GM21423 (cell line): ENCODE data around the gene FLT4.

Experiments
- ATAC-seq: cut with Tn5 transposase; IDR thresholded peaks from one replicate; pipeline ENCODE4 v1.9.1; 2021; ENCODE audit warnings: mild to moderate bottlenecking, moderate library complexity; ENCODE audit not compliant: unreplicated experiment

FLT4 gene

DNA sequence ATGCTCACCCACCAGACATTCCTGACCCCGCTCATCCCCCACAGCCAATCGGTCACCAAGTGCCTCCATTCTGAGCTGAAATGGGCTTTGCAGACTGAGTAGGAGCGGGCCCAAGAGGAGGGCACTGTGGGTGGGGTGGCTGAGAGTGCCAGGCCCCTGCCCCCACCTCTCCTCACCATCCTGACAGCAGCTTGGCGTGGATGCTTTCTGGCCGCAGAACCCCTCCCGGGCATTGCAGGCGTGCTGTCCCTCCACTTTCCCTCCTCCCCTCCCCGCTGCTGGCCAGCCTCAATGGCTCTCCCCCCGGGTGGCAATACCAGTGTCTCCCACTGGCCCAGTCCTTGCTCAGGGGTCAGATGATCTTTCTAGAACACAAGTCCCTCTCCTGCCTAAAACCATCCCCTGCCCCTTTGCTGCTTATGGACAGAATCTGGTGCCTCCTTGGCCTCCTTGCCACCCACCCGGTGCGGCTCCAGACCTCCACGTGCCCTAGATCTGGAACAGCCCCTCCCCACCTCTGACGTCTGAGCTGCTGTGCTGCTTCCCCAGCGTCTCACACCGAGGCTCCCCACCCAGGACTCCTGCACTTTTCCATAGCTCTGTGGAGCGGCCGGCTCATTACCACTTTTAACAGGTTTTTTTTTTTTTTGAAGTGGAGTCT, 6.1 kb downstream of the FLT4 start:
- ATAC-seq, result no peak

DNA sequence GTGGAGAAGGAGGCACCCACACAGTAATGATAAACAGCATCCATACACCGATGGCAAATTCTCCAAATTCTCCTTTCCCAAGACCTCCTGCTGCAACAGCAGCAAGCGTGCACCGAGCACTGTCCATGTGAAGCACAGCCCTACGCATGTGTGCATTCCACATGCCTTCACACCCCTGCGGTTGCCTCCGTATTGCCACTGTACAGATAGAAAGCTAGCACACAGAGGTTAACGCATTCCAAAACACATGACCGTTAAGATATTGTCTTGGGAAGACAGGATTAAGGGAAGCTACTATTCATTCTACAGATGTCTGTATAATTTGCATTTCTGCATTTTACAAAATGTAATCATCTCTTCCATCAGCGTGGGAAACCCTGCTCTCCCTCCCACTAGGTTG, 6.6 kb downstream of the FLT4 start:
- ATAC-seq, result no peak

DNA sequence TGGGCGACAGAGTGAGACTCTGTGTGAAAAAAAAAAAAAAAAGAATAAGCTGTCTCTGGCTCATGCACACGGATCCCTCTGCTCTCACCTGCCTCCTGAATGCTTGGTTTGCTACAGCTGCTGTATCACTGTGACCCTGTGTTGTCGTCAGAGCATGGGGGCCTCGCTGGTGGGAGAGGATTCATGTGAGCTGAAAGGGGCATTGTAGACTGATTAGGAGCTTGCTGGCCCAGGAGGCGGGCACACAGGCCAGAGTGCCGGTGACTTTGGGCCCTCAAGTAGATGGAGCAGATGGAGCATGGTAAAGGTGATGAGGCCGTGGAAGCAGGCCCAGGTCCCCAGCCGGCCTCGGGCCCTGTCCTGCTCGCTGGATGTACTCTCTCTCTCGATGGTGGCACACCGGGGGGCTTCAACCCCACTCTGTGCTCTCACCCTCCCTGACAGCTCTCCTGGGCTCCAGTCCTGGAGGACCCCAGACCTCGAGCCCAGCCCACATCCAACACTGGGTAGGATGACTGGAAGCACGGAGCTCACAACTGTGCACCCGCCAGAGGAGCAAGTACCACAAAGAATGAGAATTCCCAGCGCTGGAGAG, 7.1 kb downstream of the FLT4 start:
- no peak for ATAC-seq

DNA sequence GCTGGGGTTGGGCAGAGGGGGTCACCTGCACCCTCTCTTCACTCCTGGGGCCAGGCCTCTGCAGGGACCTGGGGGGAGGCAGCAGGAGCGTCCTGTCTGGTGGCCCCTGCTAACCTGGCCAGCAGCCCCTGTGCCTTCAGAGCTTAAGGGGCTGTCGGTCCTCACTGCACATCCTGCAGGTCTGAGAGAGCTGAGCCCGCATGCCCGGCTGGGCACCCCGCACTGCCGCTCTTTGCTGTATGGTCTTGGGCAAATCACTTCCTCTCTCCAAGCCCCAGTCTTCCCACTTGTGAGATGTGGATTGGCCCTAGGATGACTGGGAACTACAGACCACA, 7.9 kb downstream of the FLT4 start:
- ATAC-seq, result no peak

DNA sequence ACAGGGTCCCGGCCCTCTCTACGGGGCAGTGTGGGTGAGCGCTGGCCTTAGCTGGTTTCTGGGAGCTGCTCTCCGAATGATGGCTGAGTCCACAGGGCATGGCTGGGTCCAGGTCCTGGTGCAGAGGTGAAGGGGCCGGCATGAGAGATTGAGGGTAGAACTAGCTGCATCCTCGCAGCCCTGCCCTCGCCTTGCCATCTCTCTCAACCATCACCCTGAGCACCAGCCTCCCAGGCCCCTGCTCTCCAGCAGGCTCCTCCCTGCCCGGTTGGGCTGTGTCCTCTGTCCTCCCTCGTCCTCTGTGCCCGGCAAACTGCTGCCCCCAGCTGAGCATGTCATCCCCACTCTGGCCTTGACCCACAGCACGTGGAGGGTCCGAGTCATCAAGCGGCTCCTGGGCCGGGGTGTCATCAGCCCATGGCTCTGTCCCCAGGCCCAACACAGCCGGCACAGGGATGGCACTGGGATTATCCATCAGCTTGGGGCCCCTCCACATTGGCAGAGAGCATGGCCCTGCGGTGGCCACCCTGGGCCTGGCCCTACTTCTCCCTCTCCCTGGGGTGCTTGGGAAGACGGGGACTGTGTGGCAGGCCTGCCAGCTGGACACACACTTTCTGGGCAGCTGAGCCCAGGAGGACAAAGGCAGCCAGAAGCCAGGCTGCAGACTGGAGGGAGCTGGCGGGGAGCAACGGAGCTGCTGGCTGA, 8.4 kb downstream of the FLT4 start:
- no peak for ATAC-seq

DNA sequence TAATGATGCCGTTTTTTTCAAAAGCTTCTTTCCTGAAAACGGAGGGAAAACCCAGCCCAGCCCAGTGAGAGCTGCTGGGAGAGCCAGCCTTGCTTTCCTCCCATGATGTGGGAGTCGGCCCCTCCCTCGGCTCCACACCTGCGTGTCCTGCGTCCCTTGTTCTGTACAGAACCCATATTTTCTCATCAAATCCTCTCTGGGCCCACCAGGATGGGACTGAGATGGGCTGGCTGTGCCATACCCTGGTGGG, 8.9 kb downstream of the FLT4 start:
- no peak for ATAC-seq

DNA sequence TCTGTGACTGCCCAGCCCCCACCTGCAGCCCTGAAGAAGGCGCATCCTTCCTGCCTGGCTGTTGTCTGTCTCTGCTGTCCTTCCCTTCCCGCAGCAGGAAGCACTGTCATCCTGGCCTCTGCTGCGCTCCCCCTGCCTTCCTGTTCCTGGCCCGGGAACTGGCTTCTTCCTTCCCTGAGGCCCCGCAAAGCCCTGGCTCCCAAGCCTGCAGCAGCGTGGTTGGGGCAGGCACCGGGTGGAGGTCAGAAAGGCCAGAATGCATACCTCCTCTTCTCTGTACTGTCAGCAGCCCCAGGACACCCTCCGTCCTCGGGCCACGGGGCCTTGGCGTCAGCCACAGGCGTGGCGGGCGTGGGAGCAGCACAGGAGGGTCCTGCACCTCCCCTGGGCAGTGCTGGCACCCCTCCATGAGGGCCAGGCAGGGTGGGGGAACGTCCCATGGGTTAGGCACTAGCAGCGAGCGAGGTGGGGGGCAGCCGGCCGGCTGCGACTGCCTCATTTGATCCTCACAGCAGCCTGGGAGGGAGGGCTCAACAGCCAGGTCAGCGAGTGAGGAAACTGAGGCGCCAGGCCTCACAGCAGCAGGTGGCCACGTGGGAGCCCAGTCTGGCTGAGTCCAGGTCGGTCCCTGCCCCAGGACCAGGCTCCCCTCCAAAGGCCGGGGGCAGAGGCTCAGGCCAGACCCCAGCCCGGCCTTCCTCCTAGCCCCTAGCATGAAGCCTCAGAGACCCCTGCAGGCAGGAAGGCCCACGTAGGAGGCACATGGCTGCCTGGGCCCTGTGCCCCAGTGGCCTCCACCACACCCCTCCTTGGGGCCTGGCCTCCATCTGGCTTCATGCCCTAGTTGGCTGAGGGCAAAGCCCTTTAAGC, 9.4 kb downstream of the FLT4 start:
- no peak for ATAC-seq

DNA sequence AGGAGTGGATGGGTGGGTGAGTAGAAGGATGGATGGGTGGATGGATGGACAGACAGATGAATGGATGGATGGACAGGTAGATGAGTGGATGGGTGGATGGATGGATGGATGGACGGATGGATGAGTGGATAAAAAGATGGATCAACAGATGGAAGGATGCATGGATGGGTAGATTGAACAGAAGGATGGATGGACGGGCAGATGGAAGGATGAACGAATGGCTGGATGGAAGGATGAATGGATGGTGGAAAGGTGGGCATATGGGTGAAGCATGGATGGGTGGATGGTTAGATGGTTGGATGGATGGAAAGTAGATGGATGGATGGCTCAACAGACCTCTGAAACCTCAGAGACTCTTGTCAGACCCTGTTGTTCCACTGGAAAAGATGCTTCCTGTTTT, 10.1 kb downstream of the FLT4 start:
- ATAC-seq, result no peak

DNA sequence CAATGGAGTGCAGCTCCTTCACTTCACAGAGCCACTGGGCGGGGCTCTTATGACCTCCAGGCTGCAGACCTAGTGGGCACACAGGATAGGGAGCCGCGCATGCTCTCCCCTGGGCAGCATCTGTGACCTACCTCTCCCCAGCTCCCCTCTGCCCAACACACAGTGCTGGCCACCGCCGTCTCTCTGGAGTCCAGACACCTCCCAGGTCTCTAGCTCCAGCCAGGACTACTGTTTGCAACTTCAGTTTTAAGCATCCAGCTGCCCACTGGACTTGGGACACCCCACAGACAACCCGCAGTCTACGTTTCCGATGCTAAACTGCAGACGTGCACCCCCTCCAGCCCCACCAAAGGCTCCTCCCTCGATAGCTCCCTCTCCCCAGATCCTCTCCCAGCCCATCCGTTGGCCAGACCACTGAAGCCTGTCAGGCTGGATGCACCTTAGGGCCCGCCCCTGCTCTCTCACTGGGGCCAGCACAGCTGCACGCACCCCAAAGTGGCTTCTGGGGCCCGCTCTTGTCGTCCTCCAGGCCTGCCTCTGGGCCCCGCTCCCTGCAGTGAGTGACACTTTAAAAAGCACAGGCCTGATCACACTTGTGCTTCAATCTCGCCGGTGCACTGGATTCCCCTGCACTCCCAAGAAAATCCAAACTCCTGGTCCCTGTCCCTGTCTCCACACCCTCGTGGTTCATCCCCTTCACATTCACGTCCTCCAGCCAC, 11.3 kb downstream of the FLT4 start:
- ATAC-seq, result no peak

DNA sequence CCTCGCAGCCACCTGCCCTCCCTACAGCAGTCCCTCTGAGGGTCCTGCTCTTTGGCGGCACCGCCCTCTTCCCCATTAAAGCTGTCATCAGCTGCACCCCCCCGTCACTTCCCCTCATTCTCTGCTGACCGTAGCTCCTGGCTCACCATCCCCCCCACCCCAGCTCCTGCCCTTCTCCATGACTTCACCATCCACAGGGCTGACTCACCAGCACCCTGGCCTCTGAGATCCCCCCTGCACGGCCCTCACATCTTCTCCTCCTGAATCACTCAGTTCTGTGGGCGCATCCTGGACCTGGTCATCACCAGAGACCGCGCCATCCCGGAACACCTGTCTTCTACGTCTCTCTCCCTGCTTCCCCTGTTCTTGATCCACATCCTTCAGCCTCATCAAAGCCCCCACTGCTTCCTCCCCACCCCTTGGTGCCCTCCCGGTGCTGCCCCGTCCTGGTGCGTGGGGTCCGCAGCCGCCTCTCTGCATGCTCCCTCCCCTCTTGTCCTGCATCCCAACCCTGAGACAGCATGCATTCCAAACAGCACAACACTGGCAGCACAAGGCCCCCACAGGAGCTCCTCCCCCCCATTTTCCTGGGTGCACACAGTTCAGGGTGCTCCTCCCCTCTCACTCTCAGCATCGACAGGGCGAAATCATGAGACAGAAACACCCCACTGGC, 12.9 kb downstream of the FLT4 start:
- no peak for ATAC-seq

DNA sequence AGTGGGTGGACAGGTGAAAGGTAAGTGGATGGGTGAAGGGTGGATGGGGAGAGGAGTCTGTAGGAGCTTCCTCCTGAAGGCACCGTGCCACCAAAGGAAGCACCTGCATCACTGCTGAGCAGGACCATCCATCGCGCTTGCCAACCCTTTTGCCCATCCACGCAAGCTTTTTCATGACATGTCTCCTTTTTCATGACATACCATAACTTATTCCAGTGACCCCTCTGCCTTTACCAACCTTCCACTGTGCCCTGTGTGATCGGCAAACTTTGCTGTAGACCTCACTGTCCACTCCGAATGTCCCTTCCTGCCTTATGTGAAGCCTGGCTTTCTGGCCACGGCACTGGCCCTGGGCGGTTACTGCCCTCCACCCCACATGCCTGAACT, 13.4 kb downstream of the FLT4 start:
- no peak for ATAC-seq

DNA sequence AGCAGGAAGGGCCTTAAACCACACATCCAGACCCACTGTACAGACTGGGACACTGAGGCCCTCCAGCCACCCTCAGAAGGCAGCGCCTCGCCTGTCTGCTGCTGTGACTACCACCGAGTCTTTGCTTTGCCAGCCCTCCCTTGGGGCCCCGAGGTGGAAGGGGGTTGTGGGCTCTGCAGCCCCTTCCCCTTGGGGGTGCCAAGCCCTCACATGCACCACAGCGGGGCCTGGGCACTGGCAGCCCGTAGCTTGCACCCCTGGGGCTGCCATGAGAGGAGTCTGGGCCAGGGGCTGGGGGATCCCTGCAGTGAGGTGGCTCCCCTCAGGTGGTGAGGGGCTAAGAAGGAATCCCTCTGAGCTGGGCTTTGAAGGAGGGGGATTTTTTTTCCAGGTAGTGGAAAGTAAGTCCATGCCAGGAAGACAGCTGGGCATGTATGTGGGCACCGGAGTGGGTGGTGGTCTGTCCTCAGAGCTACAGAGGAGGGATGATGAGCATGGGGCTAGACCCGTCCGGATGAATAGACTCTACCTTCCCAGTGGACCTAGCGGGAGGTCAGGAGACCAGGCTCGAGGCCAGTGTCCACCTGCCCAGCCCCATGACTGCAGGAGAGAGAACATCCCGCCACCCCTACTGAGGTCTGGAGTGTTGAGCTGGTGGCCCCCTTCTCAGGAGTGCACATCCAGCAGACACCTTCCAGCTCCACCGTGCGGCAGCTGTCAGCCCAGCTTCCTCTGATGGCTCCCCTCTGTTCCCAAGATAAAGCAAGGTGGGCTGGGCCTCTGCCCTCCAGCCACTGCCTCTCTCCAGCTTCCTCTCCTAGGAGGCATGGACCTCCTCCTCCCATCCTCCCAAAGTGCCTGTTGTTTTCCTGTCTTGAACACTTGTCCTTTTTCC, 15.9 kb downstream of the FLT4 start:
- ATAC-seq, result no peak

DNA sequence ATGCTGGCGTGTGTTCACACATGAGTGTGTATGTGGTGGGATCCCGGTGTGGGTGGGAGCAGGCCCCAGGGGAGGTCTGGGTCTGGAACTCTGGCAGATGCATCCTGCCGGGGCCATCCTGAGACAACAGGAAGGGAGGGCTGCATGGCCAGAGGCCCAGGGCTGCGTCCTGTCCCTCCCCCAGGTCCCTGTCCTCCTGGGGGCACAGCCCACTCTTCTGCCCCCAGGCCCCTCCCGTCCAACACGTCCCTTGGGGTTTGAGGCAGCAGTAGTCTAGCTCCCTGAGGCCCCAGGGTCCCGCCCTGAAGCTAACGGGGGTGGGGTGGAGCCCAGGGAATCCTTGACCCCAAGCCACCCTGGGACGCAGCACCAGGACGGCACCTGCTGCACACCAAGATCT, 16.6 kb downstream of the FLT4 start:
- ATAC-seq, result no peak

DNA sequence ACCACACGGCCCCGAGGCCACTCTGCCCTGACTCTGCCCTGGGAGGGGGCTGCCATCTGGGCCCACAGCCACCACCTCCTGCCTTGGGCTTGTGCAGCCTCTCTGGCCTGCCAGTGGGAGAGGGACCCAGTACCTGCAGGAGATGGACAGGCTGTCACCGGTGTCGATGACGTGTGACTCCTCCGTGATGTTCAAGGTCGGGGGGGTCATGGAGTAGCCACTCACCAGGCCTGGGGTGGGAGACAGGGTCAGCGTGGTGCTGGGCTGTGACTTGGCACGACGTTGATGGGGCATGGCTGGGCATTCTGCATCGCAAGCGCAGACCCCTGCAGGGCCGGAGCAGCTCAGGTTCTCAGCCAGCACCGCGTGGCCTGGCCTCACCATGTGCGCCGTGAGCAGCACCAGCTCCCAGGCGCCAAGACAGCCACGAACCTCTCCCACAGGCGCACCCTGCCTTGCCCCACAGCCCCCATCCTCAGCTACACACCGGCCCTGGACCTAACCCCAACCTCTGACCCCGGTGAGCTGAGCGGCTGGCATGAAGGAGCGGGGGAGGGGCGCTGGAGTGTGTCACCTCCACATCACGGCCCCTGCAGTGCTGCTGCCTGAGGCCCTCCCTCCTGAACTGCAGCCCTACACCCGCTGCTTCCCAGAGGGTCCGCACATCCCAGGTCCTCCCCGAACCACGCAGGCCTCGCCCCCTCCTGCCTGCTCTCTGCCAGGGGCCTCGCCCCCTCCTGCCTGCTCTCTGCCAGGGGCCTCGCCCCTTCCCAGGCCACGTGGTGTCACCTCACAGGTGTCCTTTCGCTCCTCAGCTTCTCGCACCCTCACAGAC, 17.6 kb downstream of the FLT4 start:
- ATAC-seq, result no peak

DNA sequence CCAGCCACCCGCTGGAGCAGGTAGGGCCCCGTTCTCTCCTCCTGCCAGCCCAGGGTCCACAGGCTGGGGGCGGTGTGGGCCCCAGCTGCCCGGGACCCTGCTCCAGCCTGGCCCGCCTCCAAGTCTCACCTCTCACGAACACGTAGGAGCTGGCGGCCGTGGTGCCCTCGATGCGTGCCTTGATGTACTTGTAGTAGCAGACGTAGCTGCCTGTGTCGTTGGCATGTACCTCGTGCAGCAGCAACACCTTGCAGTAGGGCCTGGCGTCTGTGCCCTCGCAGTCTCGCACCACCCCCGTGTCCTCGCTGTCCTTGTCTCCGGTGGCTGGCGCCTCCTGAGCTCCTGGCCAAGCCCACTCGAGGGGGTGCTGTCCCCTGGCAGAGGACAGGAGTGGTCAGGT, 19.0 kb downstream of the FLT4 start:
- no peak for ATAC-seq

DNA sequence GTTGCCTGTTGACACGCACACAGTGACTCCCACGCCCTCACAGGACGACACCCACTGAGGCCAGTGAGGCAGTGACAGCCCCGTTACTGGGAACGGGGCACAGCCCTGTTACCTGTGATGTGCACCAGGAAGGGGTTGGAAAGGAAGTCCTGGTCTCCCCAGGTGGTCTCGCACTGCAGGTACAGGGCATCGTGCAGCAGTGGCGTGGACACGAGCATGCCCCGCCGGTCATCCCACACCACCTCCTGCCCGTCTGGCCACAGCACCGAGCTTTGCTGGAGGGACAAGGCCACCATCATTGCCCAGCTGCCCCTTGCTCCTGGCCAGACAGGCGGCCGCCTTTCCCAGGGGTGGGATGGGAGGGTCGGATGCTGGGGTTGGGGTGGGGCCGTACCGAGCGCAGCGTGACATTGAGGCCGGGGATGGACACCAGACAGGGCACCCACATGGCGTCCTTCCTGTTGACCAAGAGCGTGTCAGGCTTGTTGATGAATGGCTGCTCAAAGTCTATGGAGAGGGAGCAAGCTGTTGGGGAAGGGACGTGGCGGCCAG, 19.5 kb downstream of the FLT4 start:
- ATAC-seq, result no peak

DNA sequence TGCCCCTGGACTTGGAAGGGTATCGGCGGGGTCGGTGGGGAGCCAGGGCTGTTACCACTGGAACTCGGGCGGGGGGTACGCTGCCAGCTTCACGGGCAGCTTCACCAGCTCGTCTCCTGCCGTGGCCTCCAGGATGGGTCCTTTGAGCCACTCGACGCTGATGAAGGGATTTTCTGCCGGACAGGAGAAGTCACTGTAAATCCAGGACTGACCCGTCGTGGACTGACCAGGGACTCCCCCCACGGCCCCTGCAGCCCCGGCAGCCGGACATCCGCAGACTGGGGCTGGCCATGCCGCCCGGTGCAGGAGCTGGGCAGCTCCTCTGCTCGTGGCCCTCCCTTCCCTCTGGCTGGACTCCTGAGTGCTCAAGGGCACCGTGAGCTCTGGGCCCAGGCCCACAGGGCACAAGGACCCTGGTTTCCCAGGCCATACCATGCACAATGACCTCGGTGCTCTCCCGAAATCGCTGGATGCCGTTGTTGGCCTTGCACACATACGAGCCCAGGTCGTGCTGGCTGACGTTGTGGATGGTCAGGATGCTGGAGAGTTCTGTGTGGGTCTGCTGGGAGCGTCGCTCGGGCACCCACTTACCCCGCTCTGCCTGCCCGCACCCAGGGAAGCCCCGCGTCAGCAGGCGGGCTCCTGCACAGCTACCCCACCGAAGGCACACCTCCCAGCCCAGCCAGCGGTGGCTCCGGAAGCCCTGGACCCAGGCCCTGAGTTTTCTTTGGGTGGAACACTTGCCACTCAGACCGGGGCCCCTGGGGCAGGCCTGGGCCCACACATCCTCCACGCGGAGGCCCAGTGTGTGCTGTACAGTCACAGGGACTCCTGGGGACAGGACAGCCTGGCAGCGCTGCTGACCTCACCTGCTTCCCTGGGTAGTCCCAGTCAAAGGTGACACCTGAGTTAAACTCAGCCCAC, 20.3 kb downstream of the FLT4 start:
- no peak for ATAC-seq

DNA sequence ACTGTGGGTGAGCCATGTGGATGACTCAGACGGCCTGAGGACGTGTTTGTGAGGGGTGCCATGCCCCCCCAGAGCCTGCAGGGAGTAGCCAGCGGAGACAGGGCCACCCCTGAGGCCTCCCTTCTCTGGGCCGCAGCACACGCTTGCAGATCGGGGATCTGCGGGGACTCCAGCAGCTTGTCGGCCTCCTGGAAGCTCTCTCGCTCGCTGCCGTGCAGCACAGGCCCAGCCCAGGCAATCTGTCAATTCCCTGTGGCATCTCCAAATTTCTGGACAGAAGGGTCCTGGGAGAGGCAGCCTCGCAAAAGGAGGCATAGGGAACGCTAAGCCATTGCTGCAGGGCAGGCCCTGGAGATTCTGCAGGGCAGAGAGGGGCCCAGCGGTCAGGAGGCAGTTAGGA, 21.2 kb downstream of the FLT4 start:
- ATAC-seq, result no peak
